Upper lobe of left lung (tissue), 4 donors: ENCODE measurements around the gene SPATA6L.

Experiments used
- CTCF ChIP-seq, 6 experiments: fragments of 450-650 bp in 4 of 6; fragments of 200-600 bp in 2 of 6; sonication (generic) in 2 of 6; IDR thresholded peaks; one replicate each; pipeline ENCODE4 v1.5.1; 2016 to 2019; ENCODE audit warnings: antibody characterized with exemption in 6 of 6
- EP300 ChIP-seq, 4 donors: sonication (generic); formaldehyde crosslinking; IDR thresholded peaks; one replicate each; pipeline ENCODE4 v1.5.1; 2017; ENCODE audit warnings: antibody characterized with exemption in 4 of 4, control low read depth in 2 of 4
- POLR2A ChIP-seq, 4 donors: fragments of 450-650 bp; IDR thresholded peaks; one replicate each; pipeline ENCODE4 v1.5.1; 2016 to 2017; ENCODE audit warnings: antibody characterized with exemption in 4 of 4, mild to moderate bottlenecking in 2 of 4
- POLR2AphosphoS5 ChIP-seq, 2 donors: sonication (generic); formaldehyde crosslinking; IDR thresholded peaks; one replicate each; pipeline ENCODE4 v1.5.1; 2017; ENCODE audit warnings: antibody characterized with exemption in 2 of 2

- TF ChIP-seq POLR2AphosphoS5 (IDR thresholded peaks at IDR 0.05): no peak
- no peak for TF ChIP-seq CTCF (IDR thresholded peaks at IDR 0.05)
- no peak for TF ChIP-seq POLR2A (IDR thresholded peaks at IDR 0.05)
- no peak for TF ChIP-seq EP300 (IDR thresholded peaks at IDR 0.05)
Observed at GRCh38 chr9:4579001-4579400, 87.3 kb downstream of the SPATA6L start.
